IgD-negative memory B cell (primary cell): Measurements from ENCODE around the gene LYPLAL1. TPM values are rescaled to one million over a fixed set of nuclear protein-coding genes. Genes with fewer than 3 reads are reported as not detected.
"Not testable (repeated sequence)": the region's sequence is repeated elsewhere in the genome, so short reads cannot be mapped to it uniquely, and the experiment has no call there.

Experiments
- H3K27ac Mint-ChIP-seq, 3 donors: one replicate each; pipeline ENCODE4 v1.8.0; 2020 to 2022; ENCODE audit warnings: mild to moderate bottlenecking in 3 of 3, mixed read lengths in 3 of 3, moderate library complexity in 1 of 3
- H3K27me3 Mint-ChIP-seq: one replicate; pipeline ENCODE4 v1.8.0; 2021; ENCODE audit warnings: mixed read lengths
- H3K36me3 Mint-ChIP-seq: one replicate; pipeline ENCODE4 v1.8.0; 2020; ENCODE audit warnings: mild to moderate bottlenecking, mixed read lengths
- H3K4me1 Mint-ChIP-seq, 3 donors: one replicate each; pipeline ENCODE4 v1.8.0; 2020 to 2022; ENCODE audit warnings: mixed read lengths in 3 of 3, mild to moderate bottlenecking in 1 of 3
- H3K4me3 Mint-ChIP-seq, 4 donors: one replicate each; pipeline ENCODE4 v1.8.0; 2020 to 2022; ENCODE audit warnings: mild to moderate bottlenecking in 4 of 4, mixed read lengths in 4 of 4, moderate library complexity in 3 of 4
- H3K9me3 Mint-ChIP-seq, 3 donors: one replicate each; pipeline ENCODE4 v1.8.0; 2020 to 2021; ENCODE audit warnings: mixed read lengths in 3 of 3, mild to moderate bottlenecking in 1 of 3
- polyA plus RNA-seq: library from polyadenylated mRNA; unstranded; fragments of 300-500 nt; fragmentation: Illumina TruSeq; gene quantifications from one replicate; pipeline ENCODE4 v1.2.3, GENCODE V29; 2021

The LYPLAL1 gene
- polyA plus RNA-seq, 1 donor from 2014 or later, result 157 TPM

- H3K4me1 Mint-ChIP-seq, result peaks cover 0 to 13% (median 8%) of the 10 kb centered on the region in 3 donors
- no peak overlapping the region for H3K27ac Mint-ChIP-seq
Measured at GRCh38 chr1:219210067-219210466, 36.4 kb downstream of the LYPLAL1 start.

DNA sequence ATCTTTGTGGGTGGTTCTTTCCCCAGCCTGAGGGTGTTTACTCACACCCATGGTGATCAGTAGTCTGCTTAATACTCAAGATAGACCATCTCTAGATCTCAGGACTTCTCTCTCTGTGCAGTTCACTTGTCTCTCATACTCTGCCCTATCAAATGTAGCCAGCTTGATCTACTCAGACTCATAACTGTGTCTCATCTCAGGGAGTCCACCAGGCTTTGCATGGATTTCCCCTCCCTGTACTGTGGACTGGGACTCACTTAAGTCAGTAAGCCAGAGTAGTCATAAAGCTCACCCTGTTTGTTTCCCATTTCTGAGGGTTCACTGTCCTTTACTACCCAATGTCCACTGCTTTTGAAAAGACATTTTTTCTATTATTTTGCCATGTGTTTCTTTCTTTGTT, 41.8 kb downstream of the LYPLAL1 start:
- Mint-ChIP-seq H3K9me3 (peaks cover 0 to 2% (median 0%) of the 10 kb centered on the region in 3 donors), H3K4me3 (no peak overlapping the region), H3K27me3 (no peaks in the 10 kb centered on the region), H3K27ac (peak overlapping the region in 2 of 3 donors; percentile 17 to 65), H3K36me3 (peaks cover 33% of the 10 kb centered on the region), H3K4me1 (peaks cover 0 to 14% (median 3%) of the 10 kb centered on the region in 3 donors)

More at GRCh38 chr1:219210067-219210466, 36.4 kb downstream of the LYPLAL1 start:
- Mint-ChIP-seq H3K36me3 (peaks cover 12% of the 10 kb centered on the region), H3K9me3 (peaks cover 0 to 2% (median 0%) of the 10 kb centered on the region in 3 donors), H3K4me3 (no peak overlapping the region), H3K27me3 (no peaks in the 10 kb centered on the region)

DNA sequence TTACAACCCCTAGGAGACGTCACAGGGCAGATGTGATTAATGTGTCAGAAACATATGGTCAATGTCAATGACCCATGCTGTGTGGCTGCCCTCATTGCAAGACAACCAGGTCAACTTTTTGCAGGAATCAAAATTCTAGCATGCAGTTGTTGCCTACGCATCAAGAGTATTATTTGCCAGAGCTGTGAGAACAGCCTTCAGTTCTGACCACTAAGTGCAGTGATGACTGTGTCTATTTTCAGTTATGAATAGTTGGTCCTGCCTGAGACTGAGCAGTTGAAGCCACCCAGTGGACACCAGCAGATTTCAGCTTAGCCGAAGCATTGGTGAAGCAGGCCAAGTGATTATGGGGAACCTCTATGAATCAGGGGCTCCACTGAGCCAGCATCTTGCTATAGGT, 47.3 kb downstream of the LYPLAL1 start:
- H3K4me1 Mint-ChIP-seq, result peaks cover 0 to 14% (median 7%) of the 10 kb centered on the region in 3 donors
- H3K4me3 Mint-ChIP-seq, result no peak overlapping the region
- H3K27ac Mint-ChIP-seq, result no peak overlapping the region
- H3K36me3 Mint-ChIP-seq, result peaks cover 31% of the 10 kb centered on the region
- H3K9me3 Mint-ChIP-seq, result no peaks in the 10 kb centered on the region
- H3K27me3 Mint-ChIP-seq, result no peaks in the 10 kb centered on the region

DNA sequence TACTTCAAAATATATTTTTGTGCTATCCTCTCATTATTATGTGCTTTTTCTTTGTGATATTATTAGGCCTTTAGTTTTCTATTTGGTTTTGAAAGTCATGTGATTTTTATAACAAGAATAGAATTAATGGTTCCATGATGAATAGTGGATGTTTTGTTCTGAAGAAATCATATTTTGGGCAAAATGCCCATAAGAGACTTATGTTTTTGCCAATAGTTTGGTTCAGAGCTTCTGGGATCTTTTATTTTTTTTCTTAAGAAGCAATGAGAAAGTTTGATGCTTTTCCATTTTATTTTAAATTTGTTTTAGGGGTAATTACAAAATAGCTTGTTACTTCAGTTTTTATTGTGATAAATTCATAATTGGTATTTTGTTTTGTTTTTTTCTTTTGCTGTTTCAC, 49.8 kb downstream of the LYPLAL1 start:
- Mint-ChIP-seq H3K27me3 (no peaks in the 10 kb centered on the region), H3K4me3 (no peak overlapping the region), H3K4me1 (peaks cover 0 to 14% (median 6%) of the 10 kb centered on the region in 3 donors), H3K9me3 (no peaks in the 10 kb centered on the region), H3K27ac (no peak overlapping the region), H3K36me3 (peaks cover 27% of the 10 kb centered on the region)

GRCh38 chr1:219226196-219226595, 52.5 kb downstream of the LYPLAL1 start:
- H3K4me1 Mint-ChIP-seq, result peaks cover 0 to 13% (median 2%) of the 10 kb centered on the region in 3 donors
- H3K36me3 Mint-ChIP-seq, result peaks cover 21% of the 10 kb centered on the region
- H3K9me3 Mint-ChIP-seq, result no peaks in the 10 kb centered on the region
- no peak overlapping the region for H3K4me3 Mint-ChIP-seq
- no peaks in the 10 kb centered on the region for H3K27me3 Mint-ChIP-seq
- peak overlapping the region in 1 of 3 donors; percentile 20 for H3K27ac Mint-ChIP-seq

- Mint-ChIP-seq H3K36me3 (peaks cover 17% of the 10 kb centered on the region), H3K9me3 (no peaks in the 10 kb centered on the region), H3K4me3 (no peak overlapping the region), H3K27ac (no peak overlapping the region), H3K4me1 (peaks cover 0 to 5% (median 2%) of the 10 kb centered on the region in 3 donors), H3K27me3 (no peaks in the 10 kb centered on the region)
Measured at GRCh38 chr1:219227360-219228057, 53.8 kb downstream of the LYPLAL1 start.

DNA sequence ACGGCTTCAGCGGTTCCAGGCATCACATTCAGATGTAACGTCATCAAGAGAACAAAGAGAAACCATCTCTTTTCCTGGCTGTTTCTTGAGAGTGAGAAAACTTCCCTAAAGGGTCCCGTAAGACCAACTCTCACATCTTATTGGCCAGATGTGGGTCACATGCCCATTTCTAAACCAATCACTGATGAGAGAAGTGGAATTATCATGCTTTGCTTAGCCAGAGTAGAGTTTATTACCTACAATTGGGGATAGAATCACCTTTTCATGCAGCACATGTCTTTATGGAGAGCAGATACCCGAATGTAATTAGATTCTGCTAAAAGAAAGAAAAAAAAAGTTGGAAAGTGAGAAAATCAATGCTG, 54.4 kb downstream of the LYPLAL1 start:
- Mint-ChIP-seq H3K36me3 (peaks cover 15% of the 10 kb centered on the region), H3K27me3 (no peaks in the 10 kb centered on the region), H3K4me3 (no peak overlapping the region), H3K27ac (no peak overlapping the region), H3K9me3 (no peaks in the 10 kb centered on the region), H3K4me1 (peaks cover 0 to 4% (median 2%) of the 10 kb centered on the region in 3 donors)

DNA sequence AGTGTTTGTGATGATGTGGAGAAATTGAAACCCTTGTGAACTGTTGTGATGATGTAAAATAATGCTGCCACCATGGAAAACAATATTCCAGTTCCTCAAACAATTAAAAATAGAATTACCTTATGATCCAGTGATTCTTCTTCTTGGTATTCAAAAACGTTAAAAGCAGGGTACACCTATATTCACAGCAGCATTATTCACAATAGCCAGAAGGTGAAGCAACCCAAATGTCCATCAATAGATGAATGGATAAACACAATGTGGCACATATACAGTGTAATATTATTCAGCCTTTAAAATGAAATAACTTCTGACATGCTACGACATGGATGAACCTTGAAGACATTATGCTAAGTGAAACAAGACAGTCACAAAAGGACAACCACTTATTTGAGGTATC, 59.2 kb downstream of the LYPLAL1 start:
- H3K4me1 Mint-ChIP-seq, result peaks cover 0 to 1% (median 0%) of the 10 kb centered on the region in 3 donors
- H3K27ac Mint-ChIP-seq, result no peak overlapping the region
- H3K4me3 Mint-ChIP-seq, result no peak overlapping the region
- H3K9me3 Mint-ChIP-seq, result no peaks in the 10 kb centered on the region
- peaks cover 5% of the 10 kb centered on the region for H3K36me3 Mint-ChIP-seq
- no peaks in the 10 kb centered on the region for H3K27me3 Mint-ChIP-seq

DNA sequence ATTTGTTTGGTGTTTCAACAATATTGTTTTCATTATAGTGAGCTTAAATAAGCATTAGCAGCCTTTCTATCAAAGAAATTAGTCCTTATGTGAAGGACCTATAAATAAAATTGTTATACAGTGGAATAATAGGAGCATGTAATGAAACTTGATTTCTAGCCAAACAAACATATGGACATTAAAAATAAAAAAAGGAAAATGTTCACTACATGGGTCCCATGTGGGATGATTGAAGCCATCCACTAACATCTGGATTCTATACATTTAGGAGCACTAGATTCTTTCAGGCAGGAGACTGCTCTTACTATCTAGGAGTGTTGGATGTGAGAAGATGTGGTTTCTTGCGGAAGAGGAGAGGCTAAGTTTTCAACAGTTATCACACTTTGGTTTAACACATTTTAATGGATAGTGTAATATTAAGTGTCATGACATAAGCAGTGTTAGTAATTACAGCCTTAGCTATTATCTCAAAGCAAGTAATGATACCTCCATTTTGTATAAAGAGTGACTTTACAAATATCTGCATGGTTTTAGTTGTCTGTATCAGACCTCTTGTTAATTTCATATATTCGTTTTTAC, 62.3 kb downstream of the LYPLAL1 start:
- H3K27me3 Mint-ChIP-seq, result no peaks in the 10 kb centered on the region
- no peak overlapping the region for H3K4me3 Mint-ChIP-seq
- H3K36me3 Mint-ChIP-seq, result peaks cover 2% of the 10 kb centered on the region
- H3K4me1 Mint-ChIP-seq, result no peaks in the 10 kb centered on the region
- no peaks in the 10 kb centered on the region for H3K9me3 Mint-ChIP-seq
- no peak overlapping the region for H3K27ac Mint-ChIP-seq

DNA sequence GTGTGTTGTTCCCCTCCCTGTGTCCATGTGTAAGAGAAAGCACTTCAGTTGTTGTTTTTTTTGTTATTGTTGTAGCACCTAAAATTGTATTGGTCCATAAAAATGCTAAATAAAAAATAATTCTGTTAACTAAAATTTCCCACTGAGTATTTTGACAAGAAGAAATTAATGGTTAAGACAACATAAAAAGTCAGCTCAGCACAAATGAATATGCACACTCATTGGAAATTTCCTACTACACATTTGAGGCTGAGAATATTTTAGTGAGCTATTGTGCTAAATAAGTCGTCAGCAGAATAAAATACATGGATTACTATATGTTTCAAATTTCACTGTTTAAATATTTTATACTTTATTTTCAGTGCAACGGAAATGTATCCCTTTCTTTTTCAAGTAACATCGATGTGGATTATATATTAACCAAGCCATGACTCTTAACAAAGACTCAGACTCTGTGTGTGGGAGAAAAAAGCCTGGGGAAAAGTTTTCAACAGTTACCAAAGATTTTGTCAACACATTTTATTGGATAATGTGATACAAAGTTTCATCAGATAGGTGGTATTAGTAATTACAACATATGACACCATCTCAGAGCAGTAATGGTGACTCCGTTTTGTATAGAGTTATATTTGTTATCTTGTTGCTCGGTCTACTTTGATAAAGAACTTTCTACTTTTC, 63.4 kb downstream of the LYPLAL1 start:
- Mint-ChIP-seq H3K36me3 (peaks cover 4% of the 10 kb centered on the region), H3K27ac (peak overlapping the region in 1 of 3 donors; percentile 58)

GRCh38 chr1:219239518-219239917, 65.8 kb downstream of the LYPLAL1 start:
- no peaks in the 10 kb centered on the region for H3K27me3 Mint-ChIP-seq
- H3K27ac Mint-ChIP-seq, result no peak overlapping the region
- peaks cover 0 to 5% (median 2%) of the 10 kb centered on the region in 3 donors for H3K4me1 Mint-ChIP-seq
- H3K36me3 Mint-ChIP-seq, result peaks cover 6% of the 10 kb centered on the region
- H3K4me3 Mint-ChIP-seq, result no peak overlapping the region
- no peaks in the 10 kb centered on the region for H3K9me3 Mint-ChIP-seq

More for the DNA sequence above, 63.4 kb downstream of the LYPLAL1 start:
- Mint-ChIP-seq H3K9me3 (no peaks in the 10 kb centered on the region), H3K4me1 (no peaks in the 10 kb centered on the region), H3K27me3 (no peaks in the 10 kb centered on the region), H3K4me3 (no peak overlapping the region)

- Mint-ChIP-seq H3K9me3 (no peaks in the 10 kb centered on the region), H3K4me3 (no peak overlapping the region), H3K4me1 (peaks cover 0 to 5% (median 4%) of the 10 kb centered on the region in 3 donors), H3K27me3 (no peaks in the 10 kb centered on the region), H3K36me3 (peaks cover 10% of the 10 kb centered on the region), H3K27ac (no peak overlapping the region)
Measured at GRCh38 chr1:219244864-219245263, 71.2 kb downstream of the LYPLAL1 start.

DNA sequence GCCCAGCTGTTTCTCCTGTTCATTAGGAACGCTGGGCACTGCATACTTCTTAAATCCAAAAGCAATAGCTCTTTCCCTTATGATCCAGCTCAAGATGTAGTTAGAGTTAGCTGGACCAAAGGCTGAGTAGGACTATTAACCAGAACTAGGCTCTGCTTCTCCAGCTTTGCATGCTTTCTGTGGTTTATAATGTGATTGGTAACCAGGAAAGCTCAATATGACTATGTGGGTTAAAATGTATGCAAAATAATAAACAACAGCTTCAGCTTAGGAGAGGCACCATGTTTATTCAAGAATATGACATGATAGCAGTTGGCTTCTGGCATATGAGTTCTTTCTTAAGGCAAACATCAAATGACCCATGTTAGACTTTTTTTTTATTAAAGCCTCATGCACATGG, 73.8 kb downstream of the LYPLAL1 start:
- Mint-ChIP-seq H3K9me3 (peaks cover 4 to 6% (median 5%) of the 10 kb centered on the region in 3 donors), H3K27ac (no peak overlapping the region), H3K27me3 (no peaks in the 10 kb centered on the region), H3K36me3 (peaks cover 11% of the 10 kb centered on the region), H3K4me3 (no peak overlapping the region), H3K4me1 (peaks cover 2 to 5% (median 4%) of the 10 kb centered on the region in 3 donors)

GRCh38 chr1:219250468-219250867, 76.8 kb downstream of the LYPLAL1 start:
- not testable (repeated sequence) for H3K4me1 Mint-ChIP-seq, H3K36me3 Mint-ChIP-seq, H3K4me3 Mint-ChIP-seq, H3K27ac Mint-ChIP-seq, H3K27me3 Mint-ChIP-seq
- peaks cover 6 to 10% (median 9%) of the 10 kb centered on the region in 3 donors for H3K9me3 Mint-ChIP-seq

- Mint-ChIP-seq H3K9me3 (peaks cover 5 to 13% (median 9%) of the 10 kb centered on the region in 3 donors), H3K27ac (no peak overlapping the region)
Measured at GRCh38 chr1:219257751-219258150, 84.1 kb downstream of the LYPLAL1 start.

More at GRCh38 chr1:219257751-219258150, 84.1 kb downstream of the LYPLAL1 start:
- Mint-ChIP-seq H3K4me1 (peaks cover 0 to 3% (median 0%) of the 10 kb centered on the region in 3 donors), H3K4me3 (no peak overlapping the region), H3K36me3 (peaks cover 7% of the 10 kb centered on the region), H3K27me3 (no peaks in the 10 kb centered on the region)
